ENCODE results near the gene TAF1A. TPM values are rescaled to one million over a fixed set of nuclear protein-coding genes. Genes with fewer than 3 reads are reported as not detected.

The TAF1A gene
- total RNA-seq, 1 experiment from 2014 or later, result 40.2 TPM

- no peaks in the 10 kb centered on the region for H3K9me3 ChIP-seq (replicated peaks)
- no peaks in the 10 kb centered on the region for H3K27me3 ChIP-seq
- H3K27ac ChIP-seq, result no peak overlapping the region
- H3K4me1 ChIP-seq, result peaks cover 4% of the 10 kb centered on the region
- peaks cover 54% of the 10 kb centered on the region for H3K36me3 ChIP-seq
- H3K4me3 ChIP-seq, result no peak overlapping the region
- DNase-seq, result no peak
Observed at GRCh38 chr1:222539951-222540597, 49.7 kb downstream of the TAF1A start.

DNA sequence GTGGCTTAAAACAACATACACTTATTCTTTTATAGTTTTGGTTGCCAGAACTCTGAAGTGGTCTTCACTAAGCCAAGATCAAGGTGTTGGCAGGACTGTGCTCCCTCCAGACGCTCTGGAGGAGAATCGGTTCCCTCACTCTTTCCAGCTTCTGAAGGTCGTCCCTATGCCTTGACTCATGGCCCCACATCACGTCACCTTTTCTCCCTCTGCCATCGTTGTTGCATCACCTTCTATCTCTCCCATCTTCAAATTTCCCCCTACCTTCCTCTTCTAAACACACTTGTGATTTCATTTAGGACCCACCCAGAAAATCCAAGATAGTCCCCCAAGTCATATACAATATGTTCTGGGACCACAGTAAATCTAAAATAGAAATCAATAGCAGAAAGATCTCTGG is 54.3 kb downstream of the TAF1A start:
- Histone ChIP-seq H3K4me1 (no peaks in the 10 kb centered on the region), H3K36me3 (peaks cover 51% of the 10 kb centered on the region), H3K27ac (no peak overlapping the region), H3K9me3 (replicated peaks) (no peaks in the 10 kb centered on the region), H3K27me3 (no peaks in the 10 kb centered on the region), H3K4me3 (no peak overlapping the region)
- no peak for DNase-seq

DNA sequence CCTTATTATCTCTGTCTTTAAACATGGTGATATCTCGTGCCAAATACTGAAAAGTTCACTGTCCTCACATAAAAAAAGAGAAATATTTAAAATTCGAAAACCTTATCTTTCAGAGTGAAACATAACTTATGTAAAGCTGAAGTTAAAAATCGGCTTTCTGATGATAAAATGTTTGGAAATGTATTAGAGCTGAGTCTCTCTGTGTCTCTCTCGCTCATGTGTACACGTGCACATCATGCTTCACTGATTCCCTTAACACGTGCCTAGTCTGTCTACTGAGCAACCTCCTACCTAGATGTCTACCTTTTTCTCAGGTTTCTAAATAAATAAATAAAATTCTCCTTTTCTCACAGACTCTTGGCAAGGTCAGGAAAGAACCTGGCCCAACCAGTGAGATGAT is 58.9 kb downstream of the TAF1A start:
- Histone ChIP-seq H3K27ac (no peak overlapping the region), H3K27me3 (no peaks in the 10 kb centered on the region), H3K36me3 (peaks cover 38% of the 10 kb centered on the region), H3K4me1 (no peaks in the 10 kb centered on the region), H3K4me3 (no peak overlapping the region), H3K9me3 (replicated peaks) (no peaks in the 10 kb centered on the region)
- no peak for DNase-seq

GRCh38 chr1:222529916-222530315 is 59.8 kb downstream of the TAF1A start:
- H3K4me1 ChIP-seq, result no peaks in the 10 kb centered on the region
- no peak overlapping the region for H3K27ac ChIP-seq
- no peak for DNase-seq
- no peaks in the 10 kb centered on the region for H3K9me3 ChIP-seq (replicated peaks)
- no peaks in the 10 kb centered on the region for H3K27me3 ChIP-seq
- H3K36me3 ChIP-seq, result peaks cover 38% of the 10 kb centered on the region
- H3K4me3 ChIP-seq, result no peak overlapping the region

DNA sequence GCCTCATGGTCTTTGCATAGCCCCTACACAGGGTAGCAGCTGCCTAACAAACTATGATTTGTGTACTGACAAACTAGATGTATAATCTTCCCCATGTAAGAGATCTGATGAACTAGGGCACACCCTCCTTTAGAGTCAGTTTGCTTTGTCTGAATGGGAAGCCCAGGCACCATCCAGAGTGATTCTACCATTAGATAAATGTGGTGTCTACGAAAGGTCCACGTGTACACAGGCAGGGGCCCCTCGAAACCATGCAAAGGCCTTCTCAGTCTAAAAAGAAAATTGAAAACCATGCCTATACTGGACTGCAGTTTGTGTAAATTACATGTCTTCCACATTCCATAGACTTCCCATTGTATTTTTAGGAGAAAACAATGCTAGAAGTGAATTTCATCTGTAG is 60.6 kb downstream of the TAF1A start:
- H3K9me3 ChIP-seq (replicated peaks), result no peaks in the 10 kb centered on the region
- no peak overlapping the region for H3K27ac ChIP-seq
- H3K4me3 ChIP-seq, result no peak overlapping the region
- no peaks in the 10 kb centered on the region for H3K4me1 ChIP-seq
- peaks cover 44% of the 10 kb centered on the region for H3K36me3 ChIP-seq
- no peaks in the 10 kb centered on the region for H3K27me3 ChIP-seq
- no peak for DNase-seq

GRCh38 chr1:222525951-222526350 is 63.8 kb downstream of the TAF1A start:
- Histone ChIP-seq H3K27ac (no peak overlapping the region), H3K27me3 (no peaks in the 10 kb centered on the region), H3K36me3 (peaks cover 42% of the 10 kb centered on the region), H3K4me3 (no peak overlapping the region), H3K4me1 (peaks cover 13% of the 10 kb centered on the region), H3K9me3 (replicated peaks) (no peaks in the 10 kb centered on the region; the same call in 1 of the 2 replicates)
- no peak for DNase-seq

DNA sequence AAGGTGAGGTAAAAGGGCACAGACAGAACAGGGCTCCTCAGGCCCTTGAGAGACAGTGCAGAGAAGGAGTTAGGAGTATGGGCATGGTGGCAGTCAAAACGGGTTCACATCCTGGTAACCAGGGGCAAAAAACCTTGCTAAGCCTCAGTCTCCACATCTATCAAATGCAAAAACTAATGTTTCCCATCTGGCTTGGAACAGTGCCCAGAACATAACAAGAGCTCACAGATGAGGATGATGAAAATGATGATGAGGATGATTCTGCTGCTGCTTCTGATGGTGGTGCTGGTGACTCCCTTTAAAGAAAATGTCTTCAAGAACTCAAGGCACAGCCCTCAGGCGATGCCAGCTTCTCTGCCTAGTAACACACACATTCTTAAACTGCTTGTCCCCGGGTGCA is 65.9 kb downstream of the TAF1A start:
- H3K9me3 ChIP-seq (replicated peaks), result no peaks in the 10 kb centered on the region; the same call in 1 of the 2 replicates
- no peak overlapping the region for H3K4me3 ChIP-seq
- no peak for DNase-seq

GRCh38 chr1:222522105-222522915 is 67.4 kb downstream of the TAF1A start:
- peaks cover 13% of the 10 kb centered on the region for H3K4me1 ChIP-seq
- no peak for DNase-seq
- H3K4me3 ChIP-seq, result no peak overlapping the region
- no peak overlapping the region for H3K27ac ChIP-seq
- H3K36me3 ChIP-seq, result peaks cover 23% of the 10 kb centered on the region
- no peaks in the 10 kb centered on the region for H3K27me3 ChIP-seq
- H3K9me3 ChIP-seq (replicated peaks), result no peaks in the 10 kb centered on the region; the same call in 1 of the 2 replicates

More for the DNA sequence above, 65.9 kb downstream of the TAF1A start:
- Histone ChIP-seq H3K4me1 (peaks cover 13% of the 10 kb centered on the region), H3K36me3 (peaks cover 26% of the 10 kb centered on the region), H3K27me3 (no peaks in the 10 kb centered on the region), H3K27ac (no peak overlapping the region)

- peak; percentile 60 to 73 for DNase-seq
- Histone ChIP-seq H3K27ac (peak overlapping the region; percentile 9; the same call in 1 of the 2 replicates), H3K36me3 (peaks cover 23% of the 10 kb centered on the region), H3K4me3 (no peak overlapping the region), H3K9me3 (replicated peaks) (no peaks in the 10 kb centered on the region; the same call in 1 of the 2 replicates), H3K27me3 (no peaks in the 10 kb centered on the region), H3K4me1 (peaks cover 13% of the 10 kb centered on the region)
Observed at GRCh38 chr1:222521299-222522104, 68.2 kb downstream of the TAF1A start.

Other genes with a start within 250 kb of the TAF1A start
- 9.5 and 11.7 TPM in 2 replicates for gene HHIPL2, start 41.8 kb downstream of the TAF1A start, total RNA-seq (2014; rRNA removed; shearing (Covaris generic))
- 59.9 and 70.9 TPM in 2 replicates for gene MIA3, start 28.2 kb upstream of the TAF1A start, total RNA-seq (2014; rRNA removed; shearing (Covaris generic))
- 88.8 and 93.7 TPM in 2 replicates for gene AIDA, start 122.6 kb upstream of the TAF1A start, total RNA-seq (2014; rRNA removed; shearing (Covaris generic))
- 57.2 and 68.2 TPM in 2 replicates for gene BROX, start 122.6 kb upstream of the TAF1A start, total RNA-seq (2014; rRNA removed; shearing (Covaris generic))
- not detected in 2 replicates for gene FAM177B, start 147.3 kb upstream of the TAF1A start, total RNA-seq (2014; rRNA removed; shearing (Covaris generic))
- 23.4 and 24.6 TPM in 2 replicates for gene DISP1, start 225.1 kb upstream of the TAF1A start, total RNA-seq (2014; rRNA removed; shearing (Covaris generic))